Middle frontal gyrus (tissue), 1 donor: Measurements from ENCODE around the gene TOM1L1.
"Not testable (repeated sequence)": the region's sequence is repeated elsewhere in the genome, so short reads cannot be mapped to it uniquely, and the experiment has no call there.

Experiments
- DNase-seq: peaks from one replicate; pipeline ENCODE4 v3.0.0-alpha.2; 2015; ENCODE audit warnings: low spot score; ENCODE audit errors: extremely low spot score

The TOM1L1 gene

GRCh38 chr17:54900457-54901229 is at the start of gene TOM1L1:
Gene TOM1L1 (plus strand): TSS chr17:54900852. CDS start chr17:54900866, 14 bp downstream.
- peak; percentile 31 for DNase-seq

GRCh38 chr17:54859187-54859586 is 41.5 kb upstream of the TOM1L1 start:
- no peak for DNase-seq

- DNase-seq: no peak
Observed at GRCh38 chr17:54860617-54861470, 39.8 kb upstream of the TOM1L1 start.

GRCh38 chr17:54861471-54861983 is 39.1 kb upstream of the TOM1L1 start:
- DNase-seq: no peak

- no peak for DNase-seq
Observed at GRCh38 chr17:54863176-54863575, 37.5 kb upstream of the TOM1L1 start.

GRCh38 chr17:54864070-54864469 is 36.6 kb upstream of the TOM1L1 start:
- DNase-seq: no peak

GRCh38 chr17:54864636-54865356 is 35.9 kb upstream of the TOM1L1 start:
- DNase-seq: no peak

GRCh38 chr17:54867634-54868033 is 33.0 kb upstream of the TOM1L1 start:
- DNase-seq: no peak

GRCh38 chr17:54870671-54871175 is 29.9 kb upstream of the TOM1L1 start:
- no peak for DNase-seq

GRCh38 chr17:54875906-54876305 is 24.7 kb upstream of the TOM1L1 start:
- DNase-seq: not testable (repeated sequence)

GRCh38 chr17:54876656-54877195 is 23.9 kb upstream of the TOM1L1 start:
- no peak for DNase-seq

GRCh38 chr17:54881255-54881972 is 19.2 kb upstream of the TOM1L1 start:
- no peak for DNase-seq

- DNase-seq: no peak
Observed at GRCh38 chr17:54882371-54882770, 18.3 kb upstream of the TOM1L1 start.

GRCh38 chr17:54882950-54883349 is 17.7 kb upstream of the TOM1L1 start:
- no peak for DNase-seq

GRCh38 chr17:54883939-54884338 is 16.7 kb upstream of the TOM1L1 start:
- no peak for DNase-seq

- DNase-seq: no peak
Observed at GRCh38 chr17:54887787-54888186, 12.9 kb upstream of the TOM1L1 start.

GRCh38 chr17:54888254-54888653 is 12.4 kb upstream of the TOM1L1 start:
- no peak for DNase-seq

GRCh38 chr17:54888981-54889380 is 11.7 kb upstream of the TOM1L1 start:
- no peak for DNase-seq

GRCh38 chr17:54891176-54891821 is 9.4 kb upstream of the TOM1L1 start:
- peak; percentile 47 for DNase-seq

- no peak for DNase-seq
Observed at GRCh38 chr17:54892360-54892759, 8.3 kb upstream of the TOM1L1 start.
